Esophagus muscularis mucosa (tissue), 3 donors: ENCODE data around the gene WWOX.

ENCODE experiments used
- CTCF ChIP-seq, 3 experiments: fragments of 200-600 bp in 2 of 3; fragments of 450-650 bp in 1 of 3; sonication (generic) in 2 of 3; IDR thresholded peaks; one replicate each; pipeline ENCODE4 v1.5.1; 2017 to 2019; ENCODE audit warnings: antibody characterized with exemption in 3 of 3, mild to moderate bottlenecking in 2 of 3, moderate library complexity in 1 of 3
- POLR2A ChIP-seq: fragments of 450-650 bp; IDR thresholded peaks from one replicate; pipeline ENCODE4 v1.6.1; 2017; ENCODE audit warnings: antibody characterized with exemption, moderate library complexity, mild to moderate bottlenecking, low read depth

- TF ChIP-seq CTCF (IDR thresholded peaks at IDR 0.05) (no peak), POLR2A (no peak)
Observed at GRCh38 chr16:79206889-79207288, 1107.4 kb downstream of the WWOX start.
